HG02938 (cell line): Measurements from ENCODE around the gene SVEP1.
"Not testable (repeated sequence)": the region's sequence is repeated elsewhere in the genome, so short reads cannot be mapped to it uniquely, and the experiment has no call there.

Source experiments
- ATAC-seq: cut with Tn5 transposase; IDR thresholded peaks from one replicate; pipeline ENCODE4 v1.9.1; 2021; ENCODE audit warnings: mild to moderate bottlenecking, moderate library complexity; ENCODE audit not compliant: unreplicated experiment

The SVEP1 gene

GRCh38 chr9:110383491-110383890 lies 196.1 kb downstream of the SVEP1 start:
- ATAC-seq: no peak

GRCh38 chr9:110382731-110383130 lies 196.8 kb downstream of the SVEP1 start:
- ATAC-seq: no peak

GRCh38 chr9:110371411-110372007 lies 208.0 kb downstream of the SVEP1 start:
- no peak for ATAC-seq

- ATAC-seq: no peak
These were observed 209.2 kb downstream of the SVEP1 start for GRCh38 chr9:110370315-110370714.

GRCh38 chr9:110364451-110364850 lies 215.1 kb downstream of the SVEP1 start:
- ATAC-seq: no peak

GRCh38 chr9:110358992-110359391 lies 220.5 kb downstream of the SVEP1 start:
- ATAC-seq: not testable (repeated sequence)

- no peak for ATAC-seq
These were observed 222.0 kb downstream of the SVEP1 start for GRCh38 chr9:110357505-110357904.

- no peak for ATAC-seq
These were observed 222.7 kb downstream of the SVEP1 start for GRCh38 chr9:110356639-110357395.

GRCh38 chr9:110355911-110356310 lies 223.6 kb downstream of the SVEP1 start:
- no peak for ATAC-seq

GRCh38 chr9:110351009-110351467 lies 228.5 kb downstream of the SVEP1 start:
- ATAC-seq: no peak

GRCh38 chr9:110346325-110346724 lies 233.2 kb downstream of the SVEP1 start:
- ATAC-seq: no peak

- ATAC-seq: no peak
These were observed 234.7 kb downstream of the SVEP1 start for GRCh38 chr9:110344821-110345220.

GRCh38 chr9:110343551-110343950 lies 236.0 kb downstream of the SVEP1 start:
- ATAC-seq: no peak

- no peak for ATAC-seq
These were observed 239.2 kb downstream of the SVEP1 start for GRCh38 chr9:110340306-110340705.

- ATAC-seq: no peak
These were observed 241.4 kb downstream of the SVEP1 start for GRCh38 chr9:110338143-110338542.

GRCh38 chr9:110337727-110338126 lies 241.8 kb downstream of the SVEP1 start, which contains the start of gene TXNDC8:
Gene TXNDC8, minus strand, starts transcription at chr9:110337863.
- ATAC-seq: no peak

- no peak for ATAC-seq
These were observed 243.2 kb downstream of the SVEP1 start for GRCh38 chr9:110336363-110336762.

GRCh38 chr9:110334871-110335270 lies 244.7 kb downstream of the SVEP1 start:
- no peak for ATAC-seq

- ATAC-seq: peak; percentile 92
These were observed 245.4 kb downstream of the SVEP1 start for GRCh38 chr9:110334183-110334582.

- ATAC-seq: no peak
These were observed 246.8 kb downstream of the SVEP1 start for GRCh38 chr9:110332766-110333165.

GRCh38 chr9:110330484-110331105 lies 248.9 kb downstream of the SVEP1 start:
- ATAC-seq: no peak
